ENCODE measurements around the gene PRKRA. TPM values are rescaled to one million over a fixed set of nuclear protein-coding genes. Genes with fewer than 3 reads are reported as not detected.
A peak's percentile ranks its signal among the peaks of the same experiment; 100 is the strongest.

The PRKRA gene
- total and polyA plus RNA-seq, 2 of the 13 experiments (the other 11 are each of a cell fraction or from before 2014, with no cell fraction given), result 53.1 to 74.7 TPM

GRCh38 chr2:178478439-178479274, 27.7 kb upstream of the PRKRA start, which contains the start of gene FKBP7 (continued):
- TF ChIP-seq PHB2 (IDR thresholded peaks at IDR 0.05; ENCODE audit: partially characterized antibody) (no peak), KLF16 (CRISPR knock-in tag; IDR thresholded peaks at IDR 0.05) (peak in 1 of 2 experiments; percentile 68; a peak in 2 of 4 replicates), ZNF574 (CRISPR knock-in tag; IDR thresholded peaks at IDR 0.05) (peak; percentile 72; the same call in 1 of the 2 replicates), ERF (CRISPR knock-in tag; IDR thresholded peaks at IDR 0.05) (peak; percentile 58), ZNF276 (CRISPR knock-in tag; IDR thresholded peaks at IDR 0.05; ENCODE audit: low read depth) (no peak), CREM (IDR thresholded peaks at IDR 0.05) (peak; percentile 82), CREM (CRISPR knock-in tag; IDR thresholded peaks at IDR 0.05) (0 out of 2 replicates have a peak, but pooled peaks have one; percentile 13), AKNA (CRISPR knock-in tag; IDR thresholded peaks at IDR 0.05; ENCODE audit: borderline replicate concordance) (no peak), TSC22D2 (CRISPR knock-in tag; IDR thresholded peaks at IDR 0.05; ENCODE audit: borderline replicate concordance) (peak; percentile 90), HDAC2 (CRISPR knock-in tag; IDR thresholded peaks at IDR 0.05) (peak; percentile 85), TCF12 (IDR thresholded peaks at IDR 0.05) (no peak), TCF12 (CRISPR knock-in tag; IDR thresholded peaks at IDR 0.05) (no peak), ATF7 (IDR thresholded peaks at IDR 0.05) (no peak), ATF7 (CRISPR knock-in tag; IDR thresholded peaks at IDR 0.05) (peak; percentile 60; the same call in 1 of the 2 replicates)
- TF ChIP-seq, protein P1, sequence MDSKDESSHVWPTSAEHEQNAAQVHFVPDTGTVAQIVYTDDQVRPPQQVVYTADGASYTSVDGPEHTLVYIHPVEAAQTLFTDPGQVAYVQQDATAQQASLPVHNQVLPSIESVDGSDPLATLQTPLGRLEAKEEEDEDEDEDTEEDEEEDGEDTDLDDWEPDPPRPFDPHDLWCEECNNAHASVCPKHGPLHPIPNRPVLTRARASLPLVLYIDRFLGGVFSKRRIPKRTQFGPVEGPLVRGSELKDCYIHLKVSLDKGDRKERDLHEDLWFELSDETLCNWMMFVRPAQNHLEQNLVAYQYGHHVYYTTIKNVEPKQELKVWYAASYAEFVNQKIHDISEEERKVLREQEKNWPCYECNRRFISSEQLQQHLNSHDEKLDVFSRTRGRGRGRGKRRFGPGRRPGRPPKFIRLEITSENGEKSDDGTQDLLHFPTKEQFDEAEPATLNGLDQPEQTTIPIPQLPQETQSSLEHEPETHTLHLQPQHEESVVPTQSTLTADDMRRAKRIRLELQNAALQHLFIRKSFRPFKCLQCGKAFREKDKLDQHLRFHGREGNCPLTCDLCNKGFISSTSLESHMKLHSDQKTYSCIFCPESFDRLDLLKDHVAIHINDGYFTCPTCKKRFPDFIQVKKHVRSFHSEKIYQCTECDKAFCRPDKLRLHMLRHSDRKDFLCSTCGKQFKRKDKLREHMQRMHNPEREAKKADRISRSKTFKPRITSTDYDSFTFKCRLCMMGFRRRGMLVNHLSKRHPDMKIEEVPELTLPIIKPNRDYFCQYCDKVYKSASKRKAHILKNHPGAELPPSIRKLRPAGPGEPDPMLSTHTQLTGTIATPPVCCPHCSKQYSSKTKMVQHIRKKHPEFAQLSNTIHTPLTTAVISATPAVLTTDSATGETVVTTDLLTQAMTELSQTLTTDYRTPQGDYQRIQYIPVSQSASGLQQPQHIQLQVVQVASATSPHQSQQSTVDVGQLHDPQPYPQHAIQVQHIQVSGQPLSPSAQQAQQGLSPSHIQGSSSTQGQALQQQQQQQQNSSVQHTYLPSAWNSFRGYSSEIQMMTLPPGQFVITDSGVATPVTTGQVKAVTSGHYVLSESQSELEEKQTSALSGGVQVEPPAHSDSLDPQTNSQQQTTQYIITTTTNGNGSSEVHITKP (CRISPR knock-in tag; IDR thresholded peaks at IDR 0.05; ENCODE audit: low read depth), result peak; percentile 32; the same call in 1 of the 2 replicates
